Spinal cord (tissue), 10 donors: ENCODE data around the gene ZNF479. TPM values are rescaled to one million over a fixed set of nuclear protein-coding genes. Genes with fewer than 3 reads are reported as not detected.
"Not testable (repeated sequence)": the region's sequence is repeated elsewhere in the genome, so short reads cannot be mapped to it uniquely, and the experiment has no call there.

Source experiments
- DNase-seq, 6 donors: peaks; one replicate each; pipeline versions ENCODE4 v3.0.0 to v3.0.0-alpha.2; 2013 to 2015; ENCODE audit warnings: low spot score in 6 of 6, low read depth in 4 of 6
- H3K27ac ChIP-seq: one replicate; pipeline ENCODE4 v1.5.1; 2013; ENCODE audit warnings: low read depth, low read length, control low read depth
- H3K27me3 ChIP-seq: one replicate; pipeline ENCODE4 v1.6.1; 2013; ENCODE audit warnings: low read length; ENCODE audit not compliant: control insufficient read depth, insufficient read depth
- H3K36me3 ChIP-seq: one replicate; pipeline ENCODE4 v1.6.1; 2013; ENCODE audit warnings: low read length; ENCODE audit not compliant: control insufficient read depth, insufficient read depth
- H3K4me1 ChIP-seq: one replicate; pipeline ENCODE4 v1.6.1; 2013; ENCODE audit warnings: low read length; ENCODE audit not compliant: control insufficient read depth, insufficient read depth
- H3K4me3 ChIP-seq: one replicate; pipeline ENCODE4 v1.5.1; 2013; ENCODE audit warnings: low read depth, low read length, control low read depth
- H3K9me3 ChIP-seq: one replicate; pipeline ENCODE4 v1.6.1; 2013; ENCODE audit warnings: low read length; ENCODE audit not compliant: control insufficient read depth, insufficient read depth
- WGBS: methylation state at CpG from one replicate; pipeline ENCODE4 v1.1.5; 2013; ENCODE audit warnings: missing lambda C conversion rate; ENCODE audit not compliant: insufficient coverage; 5-methylcytosine and 5-hydroxymethylcytosine counted together
- long read RNA-seq, 4 donors: transcript quantifications; one replicate each; lab custom pipeline, GENCODE V29; 2026
- polyA plus RNA-seq, 2 donors: library from polyadenylated mRNA; unstranded; fragments of 120-200 nt; gene quantifications; one replicate each; pipeline ENCODE4 v1.2.1, GENCODE V29; 2013; ENCODE audit not compliant: insufficient read length in 2 of 2
- total RNA-seq, 2 donors: library from RNA; depleted of rRNA in 1 of 2; stranded (reverse); fragments of 120-200 nt in 1 of 2; fragments of >200 nt in 1 of 2; gene quantifications; one replicate each; pipeline versions ENCODE4 v1.2.3 to v1.2.4, GENCODE V29; 2013 to 2014
- donor health status: healthy.

The ZNF479 gene
- not detected for total RNA-seq
- not detected for polyA plus RNA-seq
- long read RNA-seq, donor 1 = 0 reads
- long read RNA-seq, donor 2 = 0 reads
- long read RNA-seq, donor 3 = 0 reads
- long read RNA-seq, donor 4 = 0 reads

- not testable (repeated sequence) for H3K27me3 ChIP-seq, H3K4me3 ChIP-seq, H3K4me1 ChIP-seq, DNase-seq, H3K9me3 ChIP-seq, H3K36me3 ChIP-seq, H3K27ac ChIP-seq
- WGBS = 80% methylated on average over 4 of the region's 6 CpGs
Observed at GRCh38 chr7:57132336-57132735, at the start of gene ZNF479. Gene ZNF479, minus strand, starts transcription at chr7:57132436. Its CDS starts 112 bp downstream, at chr7:57132324.

- H3K36me3 ChIP-seq = no peaks in the 10 kb centered on the region
- DNase-seq = no peak
- H3K27ac ChIP-seq = no peak overlapping the region
- no peaks in the 10 kb centered on the region for H3K4me1 ChIP-seq
- H3K4me3 ChIP-seq = no peak overlapping the region
- H3K9me3 ChIP-seq = peaks cover 20% of the 10 kb centered on the region
- H3K27me3 ChIP-seq = no peaks in the 10 kb centered on the region
- WGBS = 78% methylated on average over 4 of the region's 4 CpGs
Observed at GRCh38 chr7:57182031-57182430, 49.8 kb upstream of the ZNF479 start.

DNA sequence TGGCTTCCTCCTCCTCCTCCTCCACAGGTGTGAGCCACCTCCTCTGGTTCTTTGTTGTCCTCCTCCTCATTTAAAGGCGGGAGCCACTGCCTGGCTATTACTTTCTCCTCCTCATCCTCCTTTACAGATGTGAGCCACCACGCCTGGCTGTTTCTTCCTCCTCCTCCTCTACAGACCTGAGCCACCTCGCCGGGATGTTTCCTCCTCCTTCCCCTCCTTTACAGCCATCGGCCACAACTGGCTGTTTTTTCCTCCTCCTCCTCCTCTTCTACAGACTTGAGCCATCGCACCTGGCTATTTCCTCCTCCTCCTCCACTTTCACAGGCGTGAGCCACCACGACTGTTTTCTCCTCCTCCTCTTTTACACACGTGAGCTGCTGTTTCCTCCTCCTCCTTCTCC lies 49.0 kb upstream of the ZNF479 start:
- H3K27me3 ChIP-seq = no peaks in the 10 kb centered on the region
- DNase-seq = no peak
- no peaks in the 10 kb centered on the region for H3K36me3 ChIP-seq
- no peak overlapping the region for H3K27ac ChIP-seq
- peaks cover 20% of the 10 kb centered on the region for H3K9me3 ChIP-seq
- H3K4me1 ChIP-seq = no peaks in the 10 kb centered on the region
- 71% methylated on average over 9 of the region's 9 CpGs for WGBS
- no peak overlapping the region for H3K4me3 ChIP-seq

GRCh38 chr7:57179776-57180415 lies 47.7 kb upstream of the ZNF479 start:
- no peak for DNase-seq
- Histone ChIP-seq H3K27ac (no peak overlapping the region), H3K9me3 (peaks cover 24% of the 10 kb centered on the region), H3K36me3 (no peaks in the 10 kb centered on the region), H3K4me3 (no peak overlapping the region), H3K27me3 (no peaks in the 10 kb centered on the region), H3K4me1 (no peaks in the 10 kb centered on the region)
- 87% methylated on average over 30 of the region's 30 CpGs for WGBS

GRCh38 chr7:57178768-57179139 lies 46.5 kb upstream of the ZNF479 start:
- H3K27me3 ChIP-seq = no peaks in the 10 kb centered on the region
- no peak for DNase-seq
- H3K4me1 ChIP-seq = no peaks in the 10 kb centered on the region
- H3K27ac ChIP-seq = no peak overlapping the region
- no peaks in the 10 kb centered on the region for H3K36me3 ChIP-seq
- H3K9me3 ChIP-seq = peaks cover 24% of the 10 kb centered on the region
- H3K4me3 ChIP-seq = no peak overlapping the region
- 58% methylated on average over 2 of the region's 6 CpGs for whole genome bisulfite sequencing

- no peak overlapping the region for H3K4me3 ChIP-seq
- no peaks in the 10 kb centered on the region for H3K4me1 ChIP-seq
- no peaks in the 10 kb centered on the region for H3K36me3 ChIP-seq
- no peaks in the 10 kb centered on the region for H3K27me3 ChIP-seq
- 77% methylated on average over 17 of the region's 21 CpGs for WGBS
- no peak for DNase-seq
- no peak overlapping the region for H3K27ac ChIP-seq
- peaks cover 24% of the 10 kb centered on the region for H3K9me3 ChIP-seq
Observed at GRCh38 chr7:57177856-57178767, 45.9 kb upstream of the ZNF479 start.

- Histone ChIP-seq H3K27me3 (no peaks in the 10 kb centered on the region), H3K4me3 (no peak overlapping the region), H3K9me3 (peaks cover 24% of the 10 kb centered on the region), H3K4me1 (no peaks in the 10 kb centered on the region), H3K27ac (no peak overlapping the region), H3K36me3 (no peaks in the 10 kb centered on the region)
- no peak for DNase-seq
- 62% methylated on average over 4 of the region's 14 CpGs for WGBS
Observed at GRCh38 chr7:57176928-57177635, 44.8 kb upstream of the ZNF479 start.

DNA sequence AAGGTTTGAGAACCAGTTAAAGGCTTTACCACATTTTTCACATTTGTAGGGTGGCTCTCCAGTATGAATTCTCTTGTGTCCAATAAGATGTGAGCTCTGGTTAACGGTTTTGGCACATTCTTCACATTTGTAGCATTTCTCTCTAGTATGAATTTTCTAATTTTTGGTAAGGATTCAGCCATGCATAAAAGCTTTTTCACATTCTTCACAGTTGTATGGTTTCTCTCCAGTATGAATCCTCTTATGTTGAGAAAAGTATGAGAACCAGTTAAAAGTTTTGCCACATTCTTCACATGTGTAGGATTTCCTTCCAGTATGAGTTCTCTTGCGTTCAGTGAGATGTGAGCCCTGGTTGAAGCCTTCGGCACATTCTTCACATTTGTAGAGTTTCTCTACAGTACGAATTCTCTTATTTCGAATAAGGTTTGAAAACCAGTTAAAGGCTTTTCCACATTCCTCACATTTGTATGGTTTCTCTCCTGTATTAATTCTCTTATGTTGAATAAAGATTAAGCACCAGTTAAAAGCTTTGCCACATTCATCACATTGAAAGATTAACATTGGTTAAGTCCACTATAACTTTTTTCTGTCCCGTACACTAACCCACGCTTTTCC lies 33.2 kb upstream of the ZNF479 start:
- Histone ChIP-seq H3K4me3 (no peak overlapping the region), H3K9me3 (peaks cover 6% of the 10 kb centered on the region)
- WGBS = no CpG with 5 or more reads among the region's 7 CpGs

DNA sequence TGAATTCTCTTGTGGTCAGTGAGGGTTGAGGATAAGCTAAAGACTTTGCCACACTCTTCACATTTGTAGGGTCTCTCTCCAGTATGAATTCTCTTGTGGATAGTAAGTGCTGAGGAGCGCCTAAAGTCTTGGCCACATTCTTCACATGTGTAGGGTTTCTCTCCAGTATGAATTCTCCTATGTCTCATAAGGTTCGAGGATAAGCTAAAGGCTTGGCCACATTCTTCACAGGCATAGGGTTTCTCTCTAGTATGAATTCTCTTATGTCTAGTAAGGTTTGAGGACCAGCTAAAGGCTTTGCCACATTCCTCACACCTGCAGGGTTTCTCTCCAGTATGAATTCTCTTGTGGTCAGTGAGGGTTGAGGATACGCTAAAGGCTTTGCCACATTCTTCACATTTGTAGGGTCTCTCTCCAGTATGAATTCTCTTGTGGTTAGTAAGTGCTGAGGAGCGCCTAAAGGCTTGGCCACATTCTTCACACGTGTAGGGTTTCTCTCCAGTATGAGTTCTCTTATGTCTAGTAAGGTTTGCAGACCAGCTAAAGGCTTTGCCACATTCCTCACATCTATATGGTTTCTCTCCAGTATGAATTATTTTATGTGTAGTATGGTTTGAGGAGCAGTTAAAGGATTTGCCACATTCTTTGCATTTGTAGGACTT lies 12.0 kb downstream of the ZNF479 start:
- not testable (repeated sequence) for H3K9me3 ChIP-seq
- WGBS = no CpG with 5 or more reads among the region's 5 CpGs

More for the DNA sequence above, 33.2 kb upstream of the ZNF479 start:
- Histone ChIP-seq H3K36me3 (no peaks in the 10 kb centered on the region), H3K27ac (no peak overlapping the region), H3K27me3 (no peaks in the 10 kb centered on the region), H3K4me1 (no peaks in the 10 kb centered on the region)
- DNase-seq = no peak

More for the DNA sequence above, 12.0 kb downstream of the ZNF479 start:
- H3K27me3 ChIP-seq, H3K36me3 ChIP-seq, H3K4me1 ChIP-seq, DNase-seq, H3K4me3 ChIP-seq, H3K27ac ChIP-seq: not testable (repeated sequence)
